Measurements from ENCODE around the gene PSMG1. TPM values are rescaled to one million over a fixed set of nuclear protein-coding genes. Genes with fewer than 3 reads are reported as not detected.
A peak's percentile ranks its signal among the peaks of the same experiment; 100 is the strongest.

The PSMG1 gene
- total and polyA plus RNA-seq, 10 of the 15 experiments (the other 5 are each of a cell fraction or from before 2014, with no cell fraction given), result 21.3 to 248 (median 121) TPM

DNA sequence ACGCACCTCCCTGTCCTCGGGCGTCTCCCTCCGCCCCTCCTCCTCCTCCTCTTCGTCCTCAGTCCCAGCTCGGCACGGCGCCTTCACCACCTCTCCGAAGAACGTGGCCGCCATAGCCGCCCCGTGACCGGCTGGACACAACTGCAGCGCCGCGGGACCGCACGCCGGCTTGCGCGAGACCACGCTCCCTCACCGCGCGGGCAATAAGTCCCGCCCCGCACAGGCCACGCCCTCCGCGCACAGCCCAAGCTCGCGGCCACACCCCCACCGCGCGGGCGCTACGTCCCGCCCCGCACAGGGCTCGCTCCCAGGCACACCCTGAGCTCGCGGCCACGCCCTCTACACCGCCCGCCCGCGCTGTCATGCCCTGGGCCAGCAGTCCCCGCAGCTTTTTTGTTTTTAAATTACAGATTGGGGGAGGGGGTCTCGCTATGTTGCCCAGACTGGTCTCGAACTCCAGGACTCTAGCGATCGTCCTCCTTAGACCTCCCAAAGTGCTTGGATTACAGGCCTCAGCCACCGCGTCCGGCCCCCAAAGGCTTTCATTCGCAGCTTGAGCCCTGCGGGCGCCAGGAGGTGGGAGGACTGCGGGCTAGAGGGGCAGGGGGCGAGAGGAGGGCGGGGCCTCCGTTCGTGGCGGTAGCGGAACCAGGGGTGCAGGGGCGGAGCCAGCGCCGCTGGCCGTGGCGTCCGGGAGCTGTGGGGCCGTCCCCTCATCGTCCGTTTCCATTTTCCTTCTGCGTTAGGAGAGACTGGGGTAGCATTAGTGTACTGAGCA is at the start of gene PSMG1 (continued):
- TF ChIP-seq CBFB (IDR thresholded peaks at IDR 0.05; ENCODE audit: low read depth), result peak; percentile 30
- TF ChIP-seq ASH2L (IDR thresholded peaks at IDR 0.05; ENCODE audit: borderline replicate concordance, low read depth), result peak; percentile 23; the same call in 1 of the 2 replicates
- TF ChIP-seq PML (IDR thresholded peaks at IDR 0.05; ENCODE audit: low read length), result 0 out of 2 replicates have a peak, but pooled peaks have one; percentile 56
- no peak for TF ChIP-seq ZZZ3 (IDR thresholded peaks at IDR 0.05; ENCODE audit: control insufficient read depth, insufficient read length, low read depth)
- peak; percentile 70 for TF ChIP-seq KLF5 (IDR thresholded peaks at IDR 0.05; ENCODE audit: partially characterized antibody)
- no peak for TF ChIP-seq CEBPZ (IDR thresholded peaks at IDR 0.05; ENCODE audit: low read depth, low read length)
- TF ChIP-seq NBN (IDR thresholded peaks at IDR 0.05), result peak; percentile 84
- TF ChIP-seq EGR1 (IDR thresholded peaks at IDR 0.05; ENCODE audit: borderline replicate concordance in 1 of 2, low read depth in 2 of 2, low read length in 2 of 2), result peak in 1 of 2 experiments; percentile 67; a peak in 1 of 3 replicates
- TF ChIP-seq CHD1 (IDR thresholded peaks at IDR 0.05; ENCODE audit: low read depth, low read length), result no peak
- no peak for TF ChIP-seq RAD51 (IDR thresholded peaks at IDR 0.05)
- peak; percentile 35 for TF ChIP-seq MEF2B (IDR thresholded peaks at IDR 0.05; ENCODE audit: partially characterized antibody, poor library complexity, severe bottlenecking)
- no peak for TF ChIP-seq BCL11A (IDR thresholded peaks at IDR 0.05; ENCODE audit: low read depth, low read length)
- peak; percentile 54; the same call in 1 of the 2 replicates for TF ChIP-seq PAX5 (IDR thresholded peaks at IDR 0.05; ENCODE audit: borderline replicate concordance, low read depth, low read length)
- peak; percentile 38; the same call in 1 of the 2 replicates for TF ChIP-seq TCF3 (IDR thresholded peaks at IDR 0.05; ENCODE audit: borderline replicate concordance, insufficient read depth, low read depth, low read length)
- no peak for TF ChIP-seq RFX5 (IDR thresholded peaks at IDR 0.05; ENCODE audit: low read depth, low read length)
- peak; percentile 66 for TF ChIP-seq IKZF1 (conservative IDR thresholded peaks at IDR 0.05)
- TF ChIP-seq DPF2 (IDR thresholded peaks at IDR 0.05), result peak; percentile 47; the same call in 1 of the 2 replicates
- TF ChIP-seq MYC (IDR thresholded peaks at IDR 0.05; ENCODE audit: insufficient read depth, insufficient read length, insufficient replicate concordance, low read length, severe bottlenecking), result peak; percentile 82
- peak; percentile 52 for TF ChIP-seq HDAC6 (IDR thresholded peaks at IDR 0.05; ENCODE audit: unreplicated experiment)
- peak; percentile 56 for TF ChIP-seq RELB (IDR thresholded peaks at IDR 0.05; ENCODE audit: low read depth)
- TF ChIP-seq TAF1 (IDR thresholded peaks at IDR 0.05; ENCODE audit: borderline replicate concordance, low read depth, low read length), result peak; percentile 72
- 0 out of 2 replicates have a peak, but pooled peaks have one; percentile 43 for TF ChIP-seq BRCA1 (IDR thresholded peaks at IDR 0.05; ENCODE audit: low read depth, low read length)
- no peak for TF ChIP-seq EED (IDR thresholded peaks at IDR 0.05; ENCODE audit: low read depth)
- 0 out of 2 replicates have a peak, but pooled peaks have one; percentile 12 for TF ChIP-seq NR2F1 (conservative IDR thresholded peaks at IDR 0.05)

Data from GM12878 (cell line).